ENCODE results near the gene NPAS3.

Gene NPAS3

DNA sequence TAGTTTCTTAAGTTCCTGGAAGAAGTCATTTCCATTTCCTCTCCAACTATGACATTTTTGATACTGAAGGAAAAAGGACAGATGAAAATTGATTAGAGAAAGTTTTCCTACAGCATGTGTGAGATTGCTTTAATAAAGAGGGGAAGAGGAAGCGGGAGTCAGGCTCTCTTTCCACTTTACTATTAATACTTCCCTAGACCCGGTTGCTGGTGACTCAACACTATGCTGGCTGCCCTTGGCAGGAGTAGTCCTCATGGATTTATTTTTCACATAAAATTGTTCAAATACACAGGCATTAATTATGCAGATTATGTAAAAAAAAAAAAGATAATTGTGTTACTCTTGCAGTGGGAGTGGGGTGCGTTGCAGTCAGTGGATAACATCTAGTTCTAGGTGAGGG, 718.8 kb downstream of the NPAS3 start:
- TF ChIP-seq FOXP2 (optimal IDR thresholded peaks at IDR 0.05; ENCODE audit: borderline replicate concordance, extremely low read depth, extremely low read length, insufficient read depth) (no peak), TAF1 (IDR thresholded peaks at IDR 0.05; ENCODE audit: borderline replicate concordance, insufficient read depth, low read length) (no peak), SIN3A (IDR thresholded peaks at IDR 0.05; ENCODE audit: borderline replicate concordance, insufficient read depth, low read length) (no peak), POLR2AphosphoS5 (IDR thresholded peaks at IDR 0.05; ENCODE audit: low read depth, low read length) (no peak)
- TF ChIP-seq, protein P1, sequence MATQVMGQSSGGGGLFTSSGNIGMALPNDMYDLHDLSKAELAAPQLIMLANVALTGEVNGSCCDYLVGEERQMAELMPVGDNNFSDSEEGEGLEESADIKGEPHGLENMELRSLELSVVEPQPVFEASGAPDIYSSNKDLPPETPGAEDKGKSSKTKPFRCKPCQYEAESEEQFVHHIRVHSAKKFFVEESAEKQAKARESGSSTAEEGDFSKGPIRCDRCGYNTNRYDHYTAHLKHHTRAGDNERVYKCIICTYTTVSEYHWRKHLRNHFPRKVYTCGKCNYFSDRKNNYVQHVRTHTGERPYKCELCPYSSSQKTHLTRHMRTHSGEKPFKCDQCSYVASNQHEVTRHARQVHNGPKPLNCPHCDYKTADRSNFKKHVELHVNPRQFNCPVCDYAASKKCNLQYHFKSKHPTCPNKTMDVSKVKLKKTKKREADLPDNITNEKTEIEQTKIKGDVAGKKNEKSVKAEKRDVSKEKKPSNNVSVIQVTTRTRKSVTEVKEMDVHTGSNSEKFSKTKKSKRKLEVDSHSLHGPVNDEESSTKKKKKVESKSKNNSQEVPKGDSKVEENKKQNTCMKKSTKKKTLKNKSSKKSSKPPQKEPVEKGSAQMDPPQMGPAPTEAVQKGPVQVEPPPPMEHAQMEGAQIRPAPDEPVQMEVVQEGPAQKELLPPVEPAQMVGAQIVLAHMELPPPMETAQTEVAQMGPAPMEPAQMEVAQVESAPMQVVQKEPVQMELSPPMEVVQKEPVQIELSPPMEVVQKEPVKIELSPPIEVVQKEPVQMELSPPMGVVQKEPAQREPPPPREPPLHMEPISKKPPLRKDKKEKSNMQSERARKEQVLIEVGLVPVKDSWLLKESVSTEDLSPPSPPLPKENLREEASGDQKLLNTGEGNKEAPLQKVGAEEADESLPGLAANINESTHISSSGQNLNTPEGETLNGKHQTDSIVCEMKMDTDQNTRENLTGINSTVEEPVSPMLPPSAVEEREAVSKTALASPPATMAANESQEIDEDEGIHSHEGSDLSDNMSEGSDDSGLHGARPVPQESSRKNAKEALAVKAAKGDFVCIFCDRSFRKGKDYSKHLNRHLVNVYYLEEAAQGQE (IDR thresholded peaks at IDR 0.05; ENCODE audit: insufficient read depth in 1 of 2, low read depth in 2 of 2, low read length in 2 of 2): no peak

DNA sequence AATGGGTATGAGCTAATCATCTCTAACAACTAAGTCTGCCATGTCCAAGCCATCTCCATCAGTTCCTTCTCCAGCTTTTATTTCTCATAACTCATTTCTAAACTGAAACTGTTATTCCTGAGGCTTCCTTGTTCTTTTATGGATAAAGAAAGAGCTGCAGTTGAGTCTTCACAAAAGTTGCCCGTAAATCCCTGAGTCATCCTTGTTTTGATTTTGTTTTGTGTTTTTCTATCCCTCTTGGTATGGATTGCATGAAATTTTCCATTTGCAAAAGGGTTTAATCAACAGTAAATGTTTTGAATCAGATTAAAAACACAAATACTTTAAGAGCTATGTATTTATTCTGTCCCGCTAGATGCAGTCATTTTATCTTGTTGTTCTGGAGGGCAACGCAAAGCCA, 721.6 kb downstream of the NPAS3 start:
- TF ChIP-seq FOXP2 (optimal IDR thresholded peaks at IDR 0.05; ENCODE audit: borderline replicate concordance, extremely low read depth, extremely low read length, insufficient read depth): no peak
- no peak for TF ChIP-seq TAF1 (IDR thresholded peaks at IDR 0.05; ENCODE audit: borderline replicate concordance, insufficient read depth, low read length)
- TF ChIP-seq, protein P1 (IDR thresholded peaks at IDR 0.05; ENCODE audit: insufficient read depth in 1 of 2, low read depth in 2 of 2, low read length in 2 of 2): no peak
- TF ChIP-seq SIN3A (IDR thresholded peaks at IDR 0.05; ENCODE audit: borderline replicate concordance, insufficient read depth, low read length): no peak
- no peak for TF ChIP-seq POLR2AphosphoS5 (IDR thresholded peaks at IDR 0.05; ENCODE audit: low read depth, low read length)

DNA sequence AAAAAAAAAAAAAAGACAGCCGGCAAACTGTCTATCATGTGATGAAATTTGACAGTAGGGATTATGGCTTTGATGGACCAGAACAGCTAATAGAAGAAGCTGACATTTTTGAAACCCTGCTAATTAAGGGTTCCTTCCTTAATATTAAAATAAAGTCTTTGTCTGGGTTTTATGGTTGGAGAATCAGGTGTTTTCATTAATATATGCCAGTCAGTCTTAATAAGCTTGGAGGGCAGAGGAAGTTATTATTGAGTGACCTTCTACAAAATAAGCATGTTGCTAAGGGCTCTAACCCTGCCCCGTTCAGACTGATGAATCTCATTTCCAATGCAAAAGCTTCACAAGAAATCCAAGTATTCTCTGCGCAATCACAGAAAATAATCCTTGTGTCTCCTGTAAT, 722.4 kb downstream of the NPAS3 start:
- TF ChIP-seq POLR2AphosphoS5 (IDR thresholded peaks at IDR 0.05; ENCODE audit: low read depth, low read length) (no peak), TAF1 (IDR thresholded peaks at IDR 0.05; ENCODE audit: borderline replicate concordance, insufficient read depth, low read length) (no peak), SIN3A (IDR thresholded peaks at IDR 0.05; ENCODE audit: borderline replicate concordance, insufficient read depth, low read length) (no peak), FOXP2 (optimal IDR thresholded peaks at IDR 0.05; ENCODE audit: borderline replicate concordance, extremely low read depth, extremely low read length, insufficient read depth) (no peak)
- TF ChIP-seq, protein P1 (IDR thresholded peaks at IDR 0.05; ENCODE audit: insufficient read depth in 1 of 2, low read depth in 2 of 2, low read length in 2 of 2): no peak

DNA sequence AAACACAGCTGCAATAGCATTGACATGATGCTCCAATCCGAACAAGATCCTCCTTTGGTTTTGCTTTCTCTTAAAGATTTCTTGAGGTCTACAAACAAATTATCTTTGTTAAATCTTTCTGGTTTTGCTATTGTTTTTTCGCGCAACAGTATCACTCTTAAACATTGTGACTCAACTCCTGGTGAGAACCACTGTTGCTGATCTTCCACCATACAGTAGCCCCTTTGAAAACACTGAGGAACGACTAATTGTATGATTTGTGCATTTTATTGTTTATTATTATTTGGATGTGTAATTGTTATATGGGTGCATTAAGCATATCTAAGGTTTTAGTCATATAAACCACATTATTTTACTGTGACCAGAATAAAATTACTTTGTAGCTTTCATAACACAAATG, 729.4 kb downstream of the NPAS3 start:
- TF ChIP-seq, protein P1 (IDR thresholded peaks at IDR 0.05; ENCODE audit: insufficient read depth in 1 of 2, low read depth in 2 of 2, low read length in 2 of 2): no peak

DNA sequence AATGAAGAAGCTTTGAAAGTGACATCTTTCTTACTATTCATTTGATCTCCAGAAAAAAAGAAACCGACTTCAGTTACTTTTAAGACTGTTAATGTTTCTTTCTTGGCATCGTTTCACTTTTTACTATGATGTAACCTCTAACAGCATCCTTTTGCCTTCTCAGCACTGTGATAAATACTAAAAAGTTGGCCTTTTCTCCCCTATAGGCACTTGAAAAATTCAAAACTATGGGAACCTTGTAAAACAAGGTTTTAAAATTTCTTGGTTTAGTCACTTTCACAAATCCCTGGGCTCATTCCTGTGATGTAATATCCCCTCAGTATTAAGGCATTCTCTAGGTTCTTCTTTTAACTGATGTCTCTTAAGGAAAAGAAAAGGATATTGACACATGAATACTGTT, 730.4 kb downstream of the NPAS3 start:
- TF ChIP-seq POLR2AphosphoS5 (IDR thresholded peaks at IDR 0.05; ENCODE audit: low read depth, low read length): no peak
- TF ChIP-seq, protein P1 (IDR thresholded peaks at IDR 0.05; ENCODE audit: insufficient read depth in 1 of 2, low read depth in 2 of 2, low read length in 2 of 2): no peak
- TF ChIP-seq FOXP2 (optimal IDR thresholded peaks at IDR 0.05; ENCODE audit: borderline replicate concordance, extremely low read depth, extremely low read length, insufficient read depth): no peak
- TF ChIP-seq SIN3A (IDR thresholded peaks at IDR 0.05; ENCODE audit: borderline replicate concordance, insufficient read depth, low read length): no peak
- no peak for TF ChIP-seq TAF1 (IDR thresholded peaks at IDR 0.05; ENCODE audit: borderline replicate concordance, insufficient read depth, low read length)

All from PFSK-1 (cell line).